ENCODE measurements around the gene TCL1B.

DNA sequence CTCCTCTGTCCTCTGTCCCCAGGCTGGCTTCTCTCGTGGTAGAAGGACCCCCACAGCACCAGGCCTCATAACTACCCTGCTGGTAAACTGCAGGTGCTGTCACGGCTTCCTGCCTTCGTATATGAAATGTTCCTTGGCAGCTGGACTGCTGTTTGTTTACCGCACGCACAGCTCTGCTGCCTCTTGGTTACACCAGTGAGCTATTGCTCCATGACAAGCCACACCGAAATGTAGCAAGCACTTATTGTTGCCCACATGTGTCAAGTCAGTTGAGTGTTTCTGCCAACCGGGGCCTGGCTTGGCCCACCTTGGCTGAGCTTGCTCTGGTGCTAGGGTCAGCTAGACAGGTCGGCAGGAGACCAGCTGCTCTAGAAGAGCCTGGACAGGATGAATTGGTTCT, 21.7 kb upstream of the TCL1B start:
- TF ChIP-seq, protein P1, sequence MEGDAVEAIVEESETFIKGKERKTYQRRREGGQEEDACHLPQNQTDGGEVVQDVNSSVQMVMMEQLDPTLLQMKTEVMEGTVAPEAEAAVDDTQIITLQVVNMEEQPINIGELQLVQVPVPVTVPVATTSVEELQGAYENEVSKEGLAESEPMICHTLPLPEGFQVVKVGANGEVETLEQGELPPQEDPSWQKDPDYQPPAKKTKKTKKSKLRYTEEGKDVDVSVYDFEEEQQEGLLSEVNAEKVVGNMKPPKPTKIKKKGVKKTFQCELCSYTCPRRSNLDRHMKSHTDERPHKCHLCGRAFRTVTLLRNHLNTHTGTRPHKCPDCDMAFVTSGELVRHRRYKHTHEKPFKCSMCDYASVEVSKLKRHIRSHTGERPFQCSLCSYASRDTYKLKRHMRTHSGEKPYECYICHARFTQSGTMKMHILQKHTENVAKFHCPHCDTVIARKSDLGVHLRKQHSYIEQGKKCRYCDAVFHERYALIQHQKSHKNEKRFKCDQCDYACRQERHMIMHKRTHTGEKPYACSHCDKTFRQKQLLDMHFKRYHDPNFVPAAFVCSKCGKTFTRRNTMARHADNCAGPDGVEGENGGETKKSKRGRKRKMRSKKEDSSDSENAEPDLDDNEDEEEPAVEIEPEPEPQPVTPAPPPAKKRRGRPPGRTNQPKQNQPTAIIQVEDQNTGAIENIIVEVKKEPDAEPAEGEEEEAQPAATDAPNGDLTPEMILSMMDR (IDR thresholded peaks at IDR 0.05): no peak
- no peak for TF ChIP-seq EZH2 (IDR thresholded peaks at IDR 0.05; ENCODE audit: borderline replicate concordance, insufficient read depth, low read depth, low read length, poor library complexity, severe bottlenecking)

Data from B cell (primary cell).